Measurements from ENCODE around the gene LINC01488. TPM values are rescaled to one million over a fixed set of nuclear protein-coding genes. Genes with fewer than 3 reads are reported as not detected.

LINC01488 gene
- total and polyA plus RNA-seq, 2 donors from 2014 or later, result not detected

GRCh38 chr11:69486773-69487291 is 5.4 kb downstream of the LINC01488 start:
- no peak overlapping the region for H3K9ac ChIP-seq (ENCODE audit: low read length in 3 of 3)
- peaks cover 0 to 3% (median 0%) of the 10 kb centered on the region in 3 donors for H3K9me3 ChIP-seq (ENCODE audit: control insufficient read depth in 2 of 3, insufficient read depth in 1 of 3, low read length in 3 of 3)
- no peaks in the 10 kb centered on the region for H3K4me1 ChIP-seq (ENCODE audit: control insufficient read depth in 2 of 3, insufficient read depth in 2 of 3, low read depth in 1 of 3, low read length in 3 of 3)
- FAIRE-seq, result no peak
- H3K36me3 ChIP-seq (ENCODE audit: control insufficient read depth in 2 of 3, insufficient read depth in 3 of 3, low read length in 3 of 3), result no peaks in the 10 kb centered on the region
- no peak for TF ChIP-seq CTCF (IDR thresholded peaks at IDR 0.05; ENCODE audit: borderline replicate concordance, extremely low read depth, insufficient read depth)
- H3K27ac ChIP-seq (ENCODE audit: low read depth in 2 of 2, low read length in 2 of 2), result no peak overlapping the region
- DNase-seq, result peak in 3 of 5 donors; percentile 36 to 62 (median 56)
- H3K27me3 ChIP-seq (ENCODE audit: control insufficient read depth, insufficient read depth, low read length), result no peaks in the 10 kb centered on the region
- intact Hi-C loops (cut with DNase I), result no loop called here
- H3K4me3 ChIP-seq (ENCODE audit: low read length in 3 of 3), result no peak overlapping the region

- FAIRE-seq, result no peak
- Histone ChIP-seq H3K27me3 (ENCODE audit: control insufficient read depth, insufficient read depth, low read length) (no peaks in the 10 kb centered on the region), H3K4me1 (ENCODE audit: control insufficient read depth in 2 of 3, insufficient read depth in 2 of 3, low read depth in 1 of 3, low read length in 3 of 3) (no peaks in the 10 kb centered on the region), H3K36me3 (ENCODE audit: control insufficient read depth in 2 of 3, insufficient read depth in 3 of 3, low read length in 3 of 3) (no peaks in the 10 kb centered on the region), H3K27ac (ENCODE audit: low read depth in 2 of 2, low read length in 2 of 2) (no peak overlapping the region), H3K9ac (ENCODE audit: low read length in 3 of 3) (no peak overlapping the region), H3K9me3 (ENCODE audit: control insufficient read depth in 2 of 3, insufficient read depth in 1 of 3, low read length in 3 of 3) (peaks cover 0 to under 1% (median 0%) of the 10 kb centered on the region in 3 donors), H3K4me3 (ENCODE audit: low read length in 3 of 3) (no peak overlapping the region)
- DNase-seq, result peak in 1 of 5 donors; percentile 43
- intact Hi-C loops (cut with DNase I), result no loop called here
- TF ChIP-seq CTCF (IDR thresholded peaks at IDR 0.05; ENCODE audit: borderline replicate concordance, extremely low read depth, insufficient read depth), result no peak
Observed at GRCh38 chr11:69487391-69487790, 5.9 kb downstream of the LINC01488 start.

GRCh38 chr11:69487849-69488542 is 6.5 kb downstream of the LINC01488 start:
- FAIRE-seq (no peak), DNase-seq (peak in 1 of 5 donors; percentile 48)
- H3K4me1 ChIP-seq (ENCODE audit: control insufficient read depth in 2 of 3, insufficient read depth in 2 of 3, low read depth in 1 of 3, low read length in 3 of 3), result no peaks in the 10 kb centered on the region
- H3K27me3 ChIP-seq (ENCODE audit: control insufficient read depth, insufficient read depth, low read length), result no peaks in the 10 kb centered on the region
- H3K27ac ChIP-seq (ENCODE audit: low read depth in 2 of 2, low read length in 2 of 2), result no peak overlapping the region
- no peak for TF ChIP-seq CTCF (IDR thresholded peaks at IDR 0.05; ENCODE audit: borderline replicate concordance, extremely low read depth, insufficient read depth)
- no peak overlapping the region for H3K4me3 ChIP-seq (ENCODE audit: low read length in 3 of 3)
- no peaks in the 10 kb centered on the region for H3K36me3 ChIP-seq (ENCODE audit: control insufficient read depth in 2 of 3, insufficient read depth in 3 of 3, low read length in 3 of 3)
- intact Hi-C loops (cut with DNase I), result no loop called here
- H3K9me3 ChIP-seq (ENCODE audit: control insufficient read depth in 2 of 3, insufficient read depth in 1 of 3, low read length in 3 of 3), result no peaks in the 10 kb centered on the region
- H3K9ac ChIP-seq (ENCODE audit: low read length in 3 of 3), result no peak overlapping the region
